ENCODE measurements around the gene TUBGCP6. TPM values are rescaled to one million over a fixed set of nuclear protein-coding genes. Genes with fewer than 3 reads are reported as not detected.

Gene TUBGCP6
- total and polyA plus RNA-seq, 9 donors, result 7.5 to 52.2 (median 40.8) TPM

- H3K27ac ChIP-seq, result no peak overlapping the region
- TF ChIP-seq CTCF (IDR thresholded peaks at IDR 0.05) (no peak), POLR2A (IDR thresholded peaks at IDR 0.05) (no peak), EP300 (IDR thresholded peaks at IDR 0.05) (no peak)
- intact Hi-C loops (cut with DNase I), result loop anchor here in 1 of 4 donors (10.0 kb wide), 1 partner anchor 57 kb away; no protein-coding TSS in a partner anchor
- peaks cover 5% of the 10 kb centered on the region for H3K4me1 ChIP-seq (ENCODE audit: insufficient read depth)
- H3K9me3 ChIP-seq, result no peaks in the 10 kb centered on the region
- DNase-seq, result no peak
- no peaks in the 10 kb centered on the region for H3K27me3 ChIP-seq
- 32 to 46% (median 41%) methylated on average over 13 of the region's 13 CpGs for WGBS, 3 donors
- H3K4me3 ChIP-seq, result peak overlapping the region; percentile 48
- H3K36me3 ChIP-seq, result no peaks in the 10 kb centered on the region
Observed at GRCh38 chr22:50202130-50202666, 42.6 kb downstream of the TUBGCP6 start.

- peaks cover 5% of the 10 kb centered on the region for H3K4me1 ChIP-seq (ENCODE audit: insufficient read depth)
- peak in 3 of 5 donors; percentile 40 to 69 (median 54) for DNase-seq
- H3K27ac ChIP-seq, result peak overlapping the region in 1 of 2 donors; percentile 81
- no peaks in the 10 kb centered on the region for H3K36me3 ChIP-seq
- H3K9me3 ChIP-seq, result no peaks in the 10 kb centered on the region
- H3K27me3 ChIP-seq, result no peaks in the 10 kb centered on the region
- no peak for TF ChIP-seq CTCF (IDR thresholded peaks at IDR 0.05)
- no peak for TF ChIP-seq POLR2A (IDR thresholded peaks at IDR 0.05)
- no peak for TF ChIP-seq EP300 (IDR thresholded peaks at IDR 0.05)
- intact Hi-C loops (cut with DNase I), result loop anchor here in 1 of 4 donors (10.0 kb wide), 1 partner anchor 57 kb away; no protein-coding TSS in a partner anchor
- peak overlapping the region; percentile 48 for H3K4me3 ChIP-seq
- WGBS, 3 donors, result 2 to 3% (median 2%) methylated on average over 38 to 115 of the region's 115 CpGs
Observed at GRCh38 chr22:50201191-50202129, 43.4 kb downstream of the TUBGCP6 start.

- Histone ChIP-seq H3K27me3 (no peaks in the 10 kb centered on the region), H3K4me3 (peak within 1 kb of the TSS; percentile 48), H3K36me3 (no peaks in the 10 kb centered on the region), H3K4me1 (ENCODE audit: insufficient read depth) (peaks cover 5% of the 10 kb centered on the region), H3K9me3 (no peaks in the 10 kb centered on the region), H3K27ac (peak within 1 kb of the TSS; percentile 16 to 81)
- TF ChIP-seq CTCF (IDR thresholded peaks at IDR 0.05) (no peak), POLR2A (IDR thresholded peaks at IDR 0.05) (peak; percentile 84)
- intact Hi-C loops (cut with DNase I), result loop anchor here in 1 of 4 donors (10.0 kb wide), 1 partner anchor 56 kb away; no protein-coding TSS in a partner anchor
- 0 to 1% (median 0%) methylated on average over 33 to 105 of the region's 105 CpGs for WGBS, 3 donors
- peak; percentile 92 to 95 (median 93) for DNase-seq
Observed at GRCh38 chr22:50200461-50201190, 44.2 kb downstream of the TUBGCP6 start, which contains the start of gene SELENOO. SELENOO (plus strand) TSS chr22:50201011; CDS start chr22:50201037, 26 bp downstream.
